ENCODE data around the gene COBLL1.

- TF ChIP-seq POLR2A (IDR thresholded peaks at IDR 0.05): no peak
- TF ChIP-seq POLR2AphosphoS5 (IDR thresholded peaks at IDR 0.05): no peak
- TF ChIP-seq EP300 (IDR thresholded peaks at IDR 0.05): no peak
Observed at GRCh38 chr2:164869420-164869772, 27.8 kb upstream of the COBLL1 start.
